IgD-negative memory B cell (primary cell): Measurements from ENCODE around the gene SLC6A2. TPM values are rescaled to one million over a fixed set of nuclear protein-coding genes. Genes with fewer than 3 reads are reported as not detected.

ENCODE experiments used
- H3K27ac Mint-ChIP-seq, 3 donors: one replicate each; pipeline ENCODE4 v1.8.0; 2020 to 2022; ENCODE audit warnings: mild to moderate bottlenecking in 3 of 3, mixed read lengths in 3 of 3, moderate library complexity in 1 of 3
- H3K27me3 Mint-ChIP-seq: one replicate; pipeline ENCODE4 v1.8.0; 2021; ENCODE audit warnings: mixed read lengths
- H3K36me3 Mint-ChIP-seq: one replicate; pipeline ENCODE4 v1.8.0; 2020; ENCODE audit warnings: mild to moderate bottlenecking, mixed read lengths
- H3K4me1 Mint-ChIP-seq, 3 donors: one replicate each; pipeline ENCODE4 v1.8.0; 2020 to 2022; ENCODE audit warnings: mixed read lengths in 3 of 3, mild to moderate bottlenecking in 1 of 3
- H3K4me3 Mint-ChIP-seq, 4 donors: one replicate each; pipeline ENCODE4 v1.8.0; 2020 to 2022; ENCODE audit warnings: mild to moderate bottlenecking in 4 of 4, mixed read lengths in 4 of 4, moderate library complexity in 3 of 4
- H3K9me3 Mint-ChIP-seq, 3 donors: one replicate each; pipeline ENCODE4 v1.8.0; 2020 to 2021; ENCODE audit warnings: mixed read lengths in 3 of 3, mild to moderate bottlenecking in 1 of 3
- polyA plus RNA-seq: library from polyadenylated mRNA; unstranded; fragments of 300-500 nt; fragmentation: Illumina TruSeq; gene quantifications from one replicate; pipeline ENCODE4 v1.2.3, GENCODE V29; 2021

The SLC6A2 gene
- polyA plus RNA-seq, 1 donor from 2014 or later = not detected

- H3K36me3 Mint-ChIP-seq = no peaks in the 10 kb centered on the region
- no peak overlapping the region for H3K4me3 Mint-ChIP-seq
- no peaks in the 10 kb centered on the region for H3K4me1 Mint-ChIP-seq
- peaks cover 7% of the 10 kb centered on the region for H3K27me3 Mint-ChIP-seq
- H3K27ac Mint-ChIP-seq = no peak overlapping the region
- H3K9me3 Mint-ChIP-seq = peaks cover 0 to 2% (median 0%) of the 10 kb centered on the region in 3 donors
Observed at GRCh38 chr16:55640701-55641327, 15.0 kb upstream of the SLC6A2 start.

- H3K4me3 Mint-ChIP-seq = no peak overlapping the region
- peaks cover 0 to 2% (median 0%) of the 10 kb centered on the region in 3 donors for H3K9me3 Mint-ChIP-seq
- no peaks in the 10 kb centered on the region for H3K36me3 Mint-ChIP-seq
- no peaks in the 10 kb centered on the region for H3K4me1 Mint-ChIP-seq
- H3K27ac Mint-ChIP-seq = no peak overlapping the region
- peaks cover 7% of the 10 kb centered on the region for H3K27me3 Mint-ChIP-seq
Observed at GRCh38 chr16:55641430-55642056, 14.2 kb upstream of the SLC6A2 start.

GRCh38 chr16:55642611-55643010 lies 13.2 kb upstream of the SLC6A2 start:
- H3K36me3 Mint-ChIP-seq = no peaks in the 10 kb centered on the region
- H3K4me1 Mint-ChIP-seq = no peaks in the 10 kb centered on the region
- no peak overlapping the region for H3K27ac Mint-ChIP-seq
- no peak overlapping the region for H3K4me3 Mint-ChIP-seq
- H3K9me3 Mint-ChIP-seq = peaks cover 0 to 2% (median 0%) of the 10 kb centered on the region in 3 donors
- H3K27me3 Mint-ChIP-seq = peaks cover 7% of the 10 kb centered on the region

- Mint-ChIP-seq H3K4me3 (no peak overlapping the region), H3K27ac (no peak overlapping the region)
Observed at GRCh38 chr16:55643161-55643970, 12.4 kb upstream of the SLC6A2 start.

GRCh38 chr16:55645986-55646385 lies 9.8 kb upstream of the SLC6A2 start:
- Mint-ChIP-seq H3K4me3 (no peak overlapping the region), H3K36me3 (no peaks in the 10 kb centered on the region), H3K27me3 (peaks cover 2% of the 10 kb centered on the region), H3K27ac (no peak overlapping the region), H3K9me3 (peaks cover 0 to 3% (median 0%) of the 10 kb centered on the region in 3 donors), H3K4me1 (peaks cover 0 to 1% (median 0%) of the 10 kb centered on the region in 3 donors)

More at GRCh38 chr16:55643161-55643970, 12.4 kb upstream of the SLC6A2 start:
- H3K4me1 Mint-ChIP-seq = no peaks in the 10 kb centered on the region
- no peaks in the 10 kb centered on the region for H3K36me3 Mint-ChIP-seq
- H3K27me3 Mint-ChIP-seq = peaks cover 7% of the 10 kb centered on the region
- peaks cover 0 to 2% (median 0%) of the 10 kb centered on the region in 3 donors for H3K9me3 Mint-ChIP-seq

- H3K36me3 Mint-ChIP-seq = no peaks in the 10 kb centered on the region
Observed at GRCh38 chr16:55647343-55647742, 8.4 kb upstream of the SLC6A2 start.

GRCh38 chr16:55647798-55648197 lies 8.0 kb upstream of the SLC6A2 start:
- H3K27me3 Mint-ChIP-seq = peaks cover 1% of the 10 kb centered on the region
- no peak overlapping the region for H3K27ac Mint-ChIP-seq
- H3K36me3 Mint-ChIP-seq = no peaks in the 10 kb centered on the region
- H3K9me3 Mint-ChIP-seq = peaks cover 0 to 3% (median 0%) of the 10 kb centered on the region in 3 donors
- peaks cover 0 to 2% (median 0%) of the 10 kb centered on the region in 3 donors for H3K4me1 Mint-ChIP-seq
- H3K4me3 Mint-ChIP-seq = no peak overlapping the region

More at GRCh38 chr16:55647343-55647742, 8.4 kb upstream of the SLC6A2 start:
- Mint-ChIP-seq H3K9me3 (peaks cover 0 to 3% (median 0%) of the 10 kb centered on the region in 3 donors), H3K27ac (no peak overlapping the region), H3K4me1 (peaks cover 0 to 2% (median 0%) of the 10 kb centered on the region in 3 donors), H3K27me3 (peaks cover 1% of the 10 kb centered on the region), H3K4me3 (no peak overlapping the region)

- Mint-ChIP-seq H3K36me3 (no peaks in the 10 kb centered on the region), H3K4me1 (peaks cover 0 to 2% (median 0%) of the 10 kb centered on the region in 3 donors), H3K27ac (peak overlapping the region in 1 of 3 donors; percentile 26), H3K4me3 (no peak overlapping the region), H3K9me3 (peaks cover 0 to 2% (median 0%) of the 10 kb centered on the region in 3 donors), H3K27me3 (peaks cover 6% of the 10 kb centered on the region)
Observed at GRCh38 chr16:55651841-55652824, 3.7 kb upstream of the SLC6A2 start.

- peaks cover 0 to 2% (median 0%) of the 10 kb centered on the region in 3 donors for H3K4me1 Mint-ChIP-seq
- H3K27ac Mint-ChIP-seq = no peak overlapping the region
- peaks cover 8% of the 10 kb centered on the region for H3K27me3 Mint-ChIP-seq
Observed at GRCh38 chr16:55653106-55653505, 2.7 kb upstream of the SLC6A2 start.

GRCh38 chr16:55655381-55655896 lies 349 bp upstream of the SLC6A2 start:
- Mint-ChIP-seq H3K4me3 (no peak overlapping the region), H3K27me3 (peaks cover 8% of the 10 kb centered on the region), H3K9me3 (no peaks in the 10 kb centered on the region), H3K4me1 (peaks cover 0 to 2% (median 0%) of the 10 kb centered on the region in 3 donors), H3K36me3 (no peaks in the 10 kb centered on the region), H3K27ac (no peak overlapping the region)

More at GRCh38 chr16:55653106-55653505, 2.7 kb upstream of the SLC6A2 start:
- Mint-ChIP-seq H3K9me3 (peaks cover 0 to 2% (median 0%) of the 10 kb centered on the region in 3 donors), H3K36me3 (no peaks in the 10 kb centered on the region), H3K4me3 (no peak overlapping the region)

GRCh38 chr16:55656691-55657092 lies 904 bp downstream of the SLC6A2 start:
- Mint-ChIP-seq H3K36me3 (no peaks in the 10 kb centered on the region), H3K4me1 (no peaks in the 10 kb centered on the region)

GRCh38 chr16:55657616-55658015 lies 1.8 kb downstream of the SLC6A2 start:
- Mint-ChIP-seq H3K36me3 (no peaks in the 10 kb centered on the region), H3K4me1 (no peaks in the 10 kb centered on the region), H3K4me3 (no peak overlapping the region), H3K27me3 (peaks cover 8% of the 10 kb centered on the region), H3K9me3 (no peaks in the 10 kb centered on the region), H3K27ac (no peak overlapping the region)

More at GRCh38 chr16:55656691-55657092, 904 bp downstream of the SLC6A2 start:
- Mint-ChIP-seq H3K4me3 (no peak overlapping the region), H3K27me3 (peaks cover 8% of the 10 kb centered on the region), H3K9me3 (no peaks in the 10 kb centered on the region), H3K27ac (no peak overlapping the region)

GRCh38 chr16:55658898-55659420 lies 3.2 kb downstream of the SLC6A2 start:
- H3K9me3 Mint-ChIP-seq = peaks cover 2 to 9% (median 5%) of the 10 kb centered on the region in 3 donors
- H3K4me1 Mint-ChIP-seq = no peaks in the 10 kb centered on the region
- H3K27me3 Mint-ChIP-seq = peaks cover 8% of the 10 kb centered on the region
- no peaks in the 10 kb centered on the region for H3K36me3 Mint-ChIP-seq
- H3K27ac Mint-ChIP-seq = no peak overlapping the region
- no peak overlapping the region for H3K4me3 Mint-ChIP-seq

- Mint-ChIP-seq H3K27me3 (peaks cover 8% of the 10 kb centered on the region), H3K4me3 (no peak overlapping the region), H3K36me3 (no peaks in the 10 kb centered on the region), H3K9me3 (peaks cover 2 to 9% (median 5%) of the 10 kb centered on the region in 3 donors), H3K4me1 (no peaks in the 10 kb centered on the region), H3K27ac (no peak overlapping the region)
Observed at GRCh38 chr16:55660026-55660425, 4.2 kb downstream of the SLC6A2 start.
